Nucleus accumbens (tissue), 56 donors: ENCODE data around the gene UHRF2.
"Not testable (repeated sequence)": the region's sequence is repeated elsewhere in the genome, so short reads cannot be mapped to it uniquely, and the experiment has no call there.

Experiments
- DNase-seq, 56 donors: peaks; one replicate each; lab custom pipeline; 2025; lab: John Stamatoyannopoulos, UW

UHRF2 gene

GRCh38 chr9:6484210-6484609, 71.2 kb downstream of the UHRF2 start:
- DNase-seq = no peak

GRCh38 chr9:6488395-6488794, 75.4 kb downstream of the UHRF2 start:
- no peak for DNase-seq

GRCh38 chr9:6489099-6489498, 76.1 kb downstream of the UHRF2 start:
- DNase-seq = no peak

GRCh38 chr9:6490863-6491262, 77.9 kb downstream of the UHRF2 start:
- DNase-seq = no peak

DNA sequence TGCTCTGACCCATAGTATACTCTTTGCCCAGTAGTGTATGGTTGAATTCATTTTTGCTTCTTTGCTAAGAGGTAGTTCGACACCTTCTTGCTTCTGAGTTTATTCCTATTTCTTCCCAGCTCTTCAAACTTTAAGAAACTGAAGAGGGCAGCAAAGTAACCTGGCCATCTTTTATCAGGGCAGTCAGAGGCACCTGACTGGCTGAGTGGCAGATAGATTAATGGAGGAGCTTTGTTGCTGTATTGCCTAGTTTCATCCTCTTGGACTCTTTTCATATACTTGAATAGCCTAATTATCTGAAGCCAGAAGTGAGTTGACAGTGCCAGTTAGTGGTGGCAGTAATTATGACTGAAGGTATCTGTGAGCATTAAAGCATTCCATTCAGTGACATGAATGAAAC, 82.5 kb downstream of the UHRF2 start:
- DNase-seq = no peak

GRCh38 chr9:6498982-6499381, 86.0 kb downstream of the UHRF2 start:
- no peak for DNase-seq

GRCh38 chr9:6501526-6502210, 88.7 kb downstream of the UHRF2 start:
- no peak for DNase-seq

DNA sequence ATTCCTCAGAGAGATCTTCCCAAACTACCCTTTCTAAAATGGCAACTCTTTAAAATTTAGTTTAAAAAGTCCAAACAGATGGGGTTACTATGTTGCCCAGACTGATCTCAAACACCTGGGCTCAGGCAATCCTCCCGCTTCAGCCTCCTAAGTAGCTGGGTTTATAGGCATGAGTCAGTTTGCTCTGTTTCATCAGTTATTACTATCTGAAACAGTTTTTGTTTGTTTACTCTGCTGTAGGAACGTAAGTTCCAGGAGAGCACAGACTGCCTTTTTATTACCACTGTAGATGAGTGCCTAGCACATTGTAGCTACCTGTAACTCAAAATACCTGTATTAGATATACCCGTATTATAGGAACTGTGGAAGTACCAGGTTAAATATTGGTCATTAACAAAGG, 89.4 kb downstream of the UHRF2 start:
- no peak for DNase-seq

GRCh38 chr9:6506571-6506970, 93.6 kb downstream of the UHRF2 start:
- DNase-seq = no peak

DNA sequence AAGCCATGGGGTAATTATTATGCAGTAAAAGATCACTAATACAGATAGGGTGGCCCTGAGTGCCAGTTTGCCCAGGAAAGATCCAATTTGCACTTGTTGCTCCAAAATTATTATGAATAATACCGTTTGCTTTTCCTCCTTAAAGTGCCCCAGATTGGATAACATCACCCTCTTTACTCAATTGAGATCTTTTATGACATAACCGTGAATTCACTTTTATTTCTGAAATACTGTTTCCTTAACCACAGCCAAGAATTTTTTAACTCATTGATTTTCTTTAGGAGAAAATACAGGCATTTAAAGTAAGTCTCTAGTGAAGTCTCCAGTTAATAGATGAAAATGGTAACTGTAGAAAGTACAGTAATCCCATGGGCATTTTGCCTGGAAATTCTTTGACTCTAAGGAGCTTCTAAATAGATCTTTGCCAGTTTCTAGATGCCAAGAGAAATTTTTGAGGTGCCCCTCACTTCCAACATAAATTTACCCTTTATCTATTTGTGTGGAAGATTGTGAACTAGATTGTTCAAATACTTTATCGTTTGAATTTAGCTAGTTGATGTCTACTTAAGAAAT, 99.2 kb downstream of the UHRF2 start:
- no peak for DNase-seq

DNA sequence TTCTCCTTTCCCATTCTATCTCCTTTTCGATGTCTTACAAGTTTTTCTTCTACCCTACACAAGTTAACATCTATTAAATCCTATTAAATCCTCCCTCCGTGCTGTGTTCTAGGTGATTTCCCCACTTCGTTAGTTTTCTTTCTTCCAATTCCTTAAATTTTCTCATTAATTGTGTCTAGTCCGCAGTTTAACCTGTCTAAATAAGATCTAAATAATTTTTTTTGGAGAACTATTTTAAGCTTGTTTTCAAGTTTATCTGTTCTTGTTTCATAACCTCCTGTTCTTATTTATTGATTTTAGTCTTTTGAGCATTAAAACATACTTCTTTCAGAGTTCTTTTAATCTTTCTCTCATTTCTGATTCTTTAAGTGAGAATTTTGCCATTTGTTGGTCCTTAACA, 109.3 kb downstream of the UHRF2 start:
- DNase-seq = no peak

GRCh38 chr9:6525326-6526045, 112.5 kb downstream of the UHRF2 start:
- DNase-seq = no peak

- DNase-seq = no peak
Observed at GRCh38 chr9:6535594-6535993, 122.6 kb downstream of the UHRF2 start.

DNA sequence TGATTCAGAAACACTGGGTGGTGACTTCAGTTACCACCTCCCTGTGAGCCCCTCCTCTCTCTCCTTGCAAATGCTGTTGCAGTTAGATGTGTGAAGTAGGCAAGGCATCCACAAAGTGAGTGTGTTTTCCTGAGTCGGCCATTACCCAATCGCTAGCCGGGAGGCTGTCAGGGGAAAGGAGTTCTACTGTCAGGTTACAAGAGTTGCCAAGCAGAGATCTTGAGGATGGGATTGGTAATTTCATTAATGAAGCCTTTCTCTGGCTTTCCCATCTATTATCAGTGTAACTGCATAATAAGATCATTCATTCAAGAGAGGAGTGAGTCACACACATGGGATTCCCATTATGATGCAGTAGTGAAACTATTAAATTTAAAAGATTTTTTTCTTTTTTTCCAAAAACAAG, 125.7 kb downstream of the UHRF2 start:
- peak in 2 of 56 donors; percentile 18 to 36 for DNase-seq

GRCh38 chr9:6542617-6543016, 129.6 kb downstream of the UHRF2 start:
- DNase-seq = not testable (repeated sequence)

DNA sequence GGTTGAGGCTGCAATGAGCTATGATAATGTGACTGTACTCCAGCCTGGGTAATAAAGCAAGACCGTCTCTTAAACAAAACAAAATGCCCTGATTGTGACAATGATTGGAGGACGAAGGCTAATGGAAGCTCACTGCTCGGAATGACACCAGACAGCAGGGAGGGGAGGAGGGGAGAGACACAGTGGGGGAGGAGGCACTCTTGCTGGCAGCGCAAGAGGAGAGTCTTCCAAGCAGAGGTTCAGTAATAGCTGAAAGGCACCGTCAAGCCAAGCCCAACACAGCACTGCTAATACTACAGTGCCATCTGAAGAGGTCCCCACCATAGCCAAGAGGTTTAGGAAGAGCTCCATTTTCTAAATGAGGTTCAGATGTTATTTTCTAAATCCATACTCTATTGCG, 130.2 kb downstream of the UHRF2 start:
- peak in 2 of 56 donors; percentile 8 to 39 for DNase-seq

- DNase-seq = no peak
Observed at GRCh38 chr9:6545017-6545691, 132.2 kb downstream of the UHRF2 start.

GRCh38 chr9:6549106-6549800, 136.3 kb downstream of the UHRF2 start:
- DNase-seq = peak in 1 of 56 donors; percentile 36

- DNase-seq = no peak
Observed at GRCh38 chr9:6551136-6551535, 138.1 kb downstream of the UHRF2 start.

DNA sequence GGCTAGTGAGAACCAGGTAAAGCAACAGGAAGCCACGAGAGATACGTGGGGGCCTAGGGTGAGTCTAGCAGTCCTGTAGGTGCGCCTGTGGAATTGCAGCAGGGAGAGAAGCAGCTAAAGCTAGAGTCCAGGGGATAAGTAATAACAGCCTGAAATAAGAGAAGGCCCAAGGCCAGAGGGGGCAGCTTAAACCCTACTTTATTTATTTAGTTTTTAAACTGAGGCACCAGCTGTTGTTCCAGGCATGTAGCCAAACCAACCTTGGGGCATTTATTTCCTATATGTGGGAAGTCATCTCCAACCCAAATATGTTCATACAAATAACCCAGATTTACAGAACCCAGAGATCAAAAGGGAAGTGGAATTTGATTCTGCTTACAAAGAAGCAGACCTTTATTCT, 139.0 kb downstream of the UHRF2 start:
- DNase-seq = no peak
